HG03135 (cell line): ENCODE measurements around the gene STAU1.
"Not testable (repeated sequence)": the region's sequence is repeated elsewhere in the genome, so short reads cannot be mapped to it uniquely, and the experiment has no call there.

Experiments used
- ATAC-seq: cut with Tn5 transposase; IDR thresholded peaks from one replicate; pipeline ENCODE4 v1.9.1; 2021; ENCODE audit warnings: mild to moderate bottlenecking, moderate library complexity; ENCODE audit not compliant: unreplicated experiment

Gene STAU1

GRCh38 chr20:49187851-49188641 is at the start of gene STAU1:
Gene STAU1 (minus strand): TSS chr20:49188334. CDS start chr20:49166201, 22,133 bp downstream.
- peak; percentile 89 for ATAC-seq

GRCh38 chr20:49237531-49237930 is 49.4 kb upstream of the STAU1 start:
- no peak for ATAC-seq

- ATAC-seq = no peak
These were observed 48.2 kb upstream of the STAU1 start for GRCh38 chr20:49236301-49236700.

GRCh38 chr20:49234831-49235230 is 46.7 kb upstream of the STAU1 start:
- ATAC-seq = no peak

- no peak for ATAC-seq
These were observed 45.1 kb upstream of the STAU1 start for GRCh38 chr20:49233226-49233625.

GRCh38 chr20:49231471-49231870 is 43.3 kb upstream of the STAU1 start:
- ATAC-seq = no peak

GRCh38 chr20:49230561-49231133 is 42.5 kb upstream of the STAU1 start:
- no peak for ATAC-seq

GRCh38 chr20:49230021-49230420 is 41.9 kb upstream of the STAU1 start:
- ATAC-seq = no peak

- no peak for ATAC-seq
These were observed 41.2 kb upstream of the STAU1 start for GRCh38 chr20:49229381-49229780.

GRCh38 chr20:49228676-49229075 is 40.5 kb upstream of the STAU1 start:
- no peak for ATAC-seq

- ATAC-seq = no peak
These were observed 37.8 kb upstream of the STAU1 start for GRCh38 chr20:49225896-49226295.

GRCh38 chr20:49219924-49220831 is 32.0 kb upstream of the STAU1 start:
- no peak for ATAC-seq

GRCh38 chr20:49219091-49219923 is 31.2 kb upstream of the STAU1 start, which contains the start of gene DDX27:
Gene DDX27 (plus strand): TSS chr20:49219416. CDS start chr20:49219449, 33 bp downstream.
- peak; percentile 86 for ATAC-seq

GRCh38 chr20:49218739-49219090 is 30.6 kb upstream of the STAU1 start:
- not testable (repeated sequence) for ATAC-seq

- peak; percentile 33 for ATAC-seq
These were observed 29.0 kb upstream of the STAU1 start for GRCh38 chr20:49216991-49217578.

- no peak for ATAC-seq
These were observed 27.1 kb upstream of the STAU1 start for GRCh38 chr20:49215232-49215631.

GRCh38 chr20:49214571-49214970 is 26.4 kb upstream of the STAU1 start:
- ATAC-seq = no peak

GRCh38 chr20:49210757-49211110 is 22.6 kb upstream of the STAU1 start:
- no peak for ATAC-seq

- no peak for ATAC-seq
These were observed 22.1 kb upstream of the STAU1 start for GRCh38 chr20:49210101-49210756.

GRCh38 chr20:49207076-49207475 is 18.9 kb upstream of the STAU1 start:
- no peak for ATAC-seq
